GM21619 (cell line): ENCODE measurements around the gene CUL2.
"Not testable (repeated sequence)": the region's sequence is repeated elsewhere in the genome, so short reads cannot be mapped to it uniquely, and the experiment has no call there.

Source experiments
- ATAC-seq: cut with Tn5 transposase; IDR thresholded peaks from one replicate; pipeline ENCODE4 v1.9.1; 2021; ENCODE audit not compliant: unreplicated experiment

CUL2 gene

DNA sequence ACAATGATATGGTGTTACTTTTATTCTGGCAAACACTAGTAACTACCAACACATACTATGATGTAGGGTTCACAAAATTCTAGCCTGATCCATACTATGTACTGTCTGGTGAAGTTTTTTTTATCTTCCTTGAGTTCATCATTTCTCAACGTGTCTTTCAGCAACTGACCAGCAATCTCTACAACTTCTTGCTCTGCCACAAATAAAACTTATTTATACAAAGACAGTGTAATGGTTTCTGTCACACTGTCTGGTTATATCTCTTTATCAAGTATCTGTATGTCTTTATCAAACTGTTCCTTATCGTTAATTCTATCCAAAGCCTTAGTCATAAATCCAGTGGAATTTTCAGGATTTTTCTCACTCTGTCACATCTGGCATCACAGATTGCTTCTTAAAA, 69.7 kb downstream of the CUL2 start:
- ATAC-seq = no peak

DNA sequence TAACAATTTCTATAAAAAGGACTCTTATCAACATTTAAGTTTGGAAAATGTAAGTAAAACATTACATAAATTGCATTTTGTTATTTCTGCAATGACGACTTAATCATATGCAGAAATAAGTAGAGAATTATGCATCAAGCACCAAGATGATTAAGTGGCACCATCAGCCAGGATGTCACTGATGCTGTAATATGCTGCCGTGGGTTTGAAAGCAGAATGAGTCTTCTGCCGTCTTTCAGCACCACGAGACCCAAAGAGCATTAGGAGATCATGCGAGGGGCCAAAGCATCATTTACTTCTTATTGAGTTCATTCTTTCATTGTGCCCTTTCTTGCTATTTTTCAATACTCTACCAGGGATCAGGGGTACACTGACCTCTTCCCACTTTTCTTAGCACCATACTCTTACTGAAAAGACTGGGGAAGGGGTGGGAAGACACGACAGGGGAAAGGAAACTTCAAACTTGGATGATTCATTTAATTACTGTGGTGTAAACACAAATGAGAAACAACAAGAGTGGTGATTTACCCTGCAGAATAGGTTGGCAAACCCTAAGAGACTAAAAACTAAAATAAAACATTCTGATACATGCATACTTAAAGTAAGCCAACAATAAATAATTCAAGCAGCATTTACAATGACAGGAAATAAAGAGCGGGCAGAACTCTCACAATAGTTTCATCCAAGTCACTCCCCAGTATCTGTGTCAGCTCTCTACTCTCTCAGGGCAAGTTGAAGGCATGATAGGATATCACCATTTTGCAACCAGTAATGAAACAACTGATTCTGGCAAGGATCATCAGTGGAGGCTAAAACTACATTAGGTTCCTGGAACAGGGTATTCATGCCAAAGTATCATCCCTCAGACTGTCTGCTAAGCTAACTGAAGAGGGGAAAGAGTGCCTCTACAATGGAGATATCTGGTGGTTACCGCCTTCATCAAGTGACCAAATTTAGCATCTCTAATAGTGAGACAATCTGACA, 70.8 kb downstream of the CUL2 start:
- no peak for ATAC-seq

DNA sequence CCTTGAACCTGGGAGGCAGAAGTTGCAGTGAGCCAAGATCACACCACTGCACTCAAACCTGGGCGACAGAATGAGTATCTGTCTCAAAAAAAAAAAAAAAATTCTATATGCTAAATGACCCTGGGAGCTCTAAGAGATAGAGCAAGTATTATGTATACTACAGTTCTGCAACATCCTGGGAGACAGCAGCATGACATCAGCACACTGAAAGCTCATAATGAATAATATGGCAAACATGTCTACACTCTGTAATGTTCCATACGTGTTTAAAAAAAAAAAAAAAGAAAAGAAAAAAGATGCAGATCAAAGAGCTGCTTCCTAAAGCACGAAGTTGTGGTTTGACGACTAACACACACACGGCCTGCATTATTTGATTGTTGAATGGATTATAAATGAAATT, 72.5 kb downstream of the CUL2 start:
- ATAC-seq = no peak

DNA sequence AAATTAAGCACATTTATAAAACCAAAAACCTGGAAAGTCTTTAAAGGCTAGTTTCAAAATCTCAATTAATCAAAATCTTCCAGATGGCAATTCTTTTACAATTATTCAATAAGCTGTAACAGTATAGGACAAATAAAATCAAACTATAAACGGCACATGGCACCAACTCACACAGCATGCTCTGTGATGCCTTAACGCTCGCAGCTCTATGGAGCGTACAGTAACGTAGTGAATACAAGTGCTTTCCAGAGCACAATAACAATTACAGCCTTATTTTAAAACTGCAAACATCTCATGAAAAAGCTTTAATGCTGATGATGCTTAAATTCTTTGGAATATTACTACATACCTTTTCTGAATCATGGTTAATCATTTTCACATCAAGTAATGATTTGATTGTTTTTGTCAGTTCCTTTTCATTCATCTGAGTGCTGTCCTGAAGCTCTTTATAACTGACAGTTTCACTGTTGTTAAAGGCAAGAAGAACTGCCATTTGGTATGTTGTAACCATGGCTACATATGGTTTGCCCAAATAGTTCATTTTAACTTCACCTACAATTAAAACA, 74.2 kb downstream of the CUL2 start:
- ATAC-seq = no peak

DNA sequence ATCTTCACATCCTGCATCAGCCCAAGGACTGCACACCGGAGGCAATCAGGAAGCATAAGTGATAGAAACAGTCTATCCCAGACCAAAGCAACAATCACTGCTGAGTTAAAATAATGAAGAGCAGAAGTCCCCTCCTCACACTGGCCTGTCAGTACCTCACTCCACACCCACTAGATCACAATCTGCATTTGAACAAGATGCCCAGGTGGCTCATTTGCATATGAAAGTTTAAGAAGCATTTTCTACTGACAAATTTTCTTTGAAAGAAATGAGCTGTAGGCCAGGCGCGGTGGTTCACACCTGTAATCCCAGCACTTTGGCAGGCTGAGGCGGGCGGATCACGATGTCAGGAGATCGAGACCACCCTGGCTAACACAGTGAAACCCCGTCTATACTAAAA, 77.4 kb downstream of the CUL2 start:
- no peak for ATAC-seq

DNA sequence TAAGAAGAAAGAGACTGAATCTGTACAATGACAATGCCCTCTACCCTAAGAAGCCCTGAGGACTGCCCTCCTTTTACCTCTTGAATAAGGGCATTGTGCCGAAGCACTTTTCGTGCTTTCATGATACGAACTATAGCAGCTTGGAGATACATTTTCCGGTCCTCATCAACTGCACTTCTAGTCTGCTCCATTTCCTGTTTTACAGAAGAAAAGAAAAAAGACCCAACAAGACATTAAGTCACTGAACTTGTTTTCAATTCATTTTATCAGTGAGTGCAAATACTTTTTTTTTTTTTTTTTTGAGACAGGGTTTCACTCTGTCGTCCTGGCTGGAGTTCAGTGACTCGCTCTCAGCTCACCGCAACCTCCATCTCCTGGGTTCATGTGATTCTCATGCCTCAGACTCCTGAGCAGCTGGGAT, 78.4 kb downstream of the CUL2 start:
- no peak for ATAC-seq

DNA sequence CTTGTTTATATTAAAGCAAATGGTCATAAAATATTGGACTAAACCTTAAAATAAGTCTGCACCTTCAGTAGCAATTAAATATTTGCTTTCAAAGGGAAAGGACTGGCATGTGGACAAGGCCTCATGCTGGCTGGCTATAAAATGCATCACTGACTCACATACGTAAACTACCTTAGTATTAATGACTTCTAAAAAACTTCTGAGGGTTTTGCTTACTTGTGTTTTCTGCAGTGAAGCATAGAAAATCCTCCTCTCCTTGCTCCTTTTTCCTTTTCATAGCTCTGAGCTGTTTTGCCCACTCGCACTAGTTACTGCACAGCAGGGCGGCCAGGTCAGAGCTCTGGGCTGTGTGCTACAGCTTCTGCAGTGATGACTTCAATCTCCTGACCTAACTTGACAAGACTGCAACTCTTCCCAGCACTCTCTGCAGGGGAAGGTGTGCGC, 82.3 kb downstream of the CUL2 start:
- ATAC-seq = no peak

DNA sequence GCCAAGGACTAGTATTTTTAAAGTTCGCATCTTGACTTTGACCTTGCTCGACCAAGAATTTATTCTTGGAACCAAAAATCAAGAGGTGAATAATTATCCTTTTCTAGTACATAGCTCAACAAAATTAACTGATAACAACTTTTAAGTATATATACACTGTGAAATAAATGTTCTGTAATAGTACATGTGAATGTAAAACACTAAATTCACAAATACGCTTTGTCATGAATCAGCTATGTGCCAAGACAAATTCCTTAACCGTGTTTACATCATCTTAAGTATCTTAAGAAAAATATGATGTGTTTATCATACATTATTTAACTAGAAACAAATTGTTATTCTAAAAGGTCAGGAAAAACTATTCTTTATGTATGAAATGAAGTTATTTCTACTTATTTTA, 83.3 kb downstream of the CUL2 start:
- no peak for ATAC-seq

DNA sequence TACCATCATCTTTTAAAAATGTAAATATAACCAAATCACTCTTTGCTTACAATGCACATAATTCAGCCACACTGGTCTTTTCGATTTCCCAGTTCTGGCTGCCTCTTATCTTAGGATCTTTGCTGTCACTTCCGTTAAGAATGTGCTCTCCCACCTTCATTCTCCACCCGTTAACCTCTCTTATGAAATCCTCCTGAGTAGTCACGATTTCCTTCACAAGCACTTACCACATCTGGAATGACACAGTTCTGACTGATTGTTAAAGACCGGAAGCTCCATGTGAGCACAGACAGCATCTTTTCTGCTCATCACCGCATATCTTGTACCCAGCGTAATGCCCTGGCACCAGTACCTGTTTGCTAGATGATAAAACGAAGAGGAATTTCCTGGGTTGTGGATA, 84.3 kb downstream of the CUL2 start:
- ATAC-seq = no peak

DNA sequence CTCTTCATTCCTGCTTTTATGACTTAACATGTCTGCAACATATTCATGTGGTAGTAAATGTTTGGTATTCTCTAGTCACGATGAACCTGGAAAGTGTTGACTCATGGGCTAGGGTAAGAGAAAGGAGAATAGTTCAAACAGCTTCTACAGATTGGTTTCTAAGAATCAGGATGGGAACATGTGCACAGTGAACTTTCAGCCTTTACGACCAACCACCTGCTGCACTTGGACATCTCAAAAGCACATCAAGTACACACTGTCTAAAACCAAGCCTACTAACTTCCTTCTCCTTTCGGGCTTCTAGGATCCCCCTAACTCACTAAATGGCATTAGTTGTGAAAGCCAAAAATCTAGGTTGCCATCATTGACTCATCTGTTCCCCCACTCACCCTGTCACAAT, 85.5 kb downstream of the CUL2 start:
- ATAC-seq = no peak

DNA sequence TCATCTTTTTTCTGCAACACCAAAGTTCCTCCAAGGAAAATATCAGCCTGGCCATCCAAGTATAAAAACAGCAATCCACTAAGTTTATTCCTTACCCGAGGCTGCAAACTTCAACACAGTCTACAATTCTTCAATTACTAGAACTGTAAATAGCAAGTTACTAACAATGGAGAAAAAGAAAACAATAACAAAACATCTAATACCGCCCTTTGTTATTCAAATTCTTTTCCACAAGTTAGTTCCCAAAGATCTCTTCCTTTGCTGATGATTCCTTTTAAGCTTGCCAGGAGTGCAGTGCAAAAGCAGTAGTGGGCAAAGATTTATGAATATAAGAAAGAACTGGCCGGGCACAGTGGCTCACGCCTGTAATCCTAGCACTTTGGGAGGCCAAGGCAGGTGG, 86.2 kb downstream of the CUL2 start:
- ATAC-seq = no peak

DNA sequence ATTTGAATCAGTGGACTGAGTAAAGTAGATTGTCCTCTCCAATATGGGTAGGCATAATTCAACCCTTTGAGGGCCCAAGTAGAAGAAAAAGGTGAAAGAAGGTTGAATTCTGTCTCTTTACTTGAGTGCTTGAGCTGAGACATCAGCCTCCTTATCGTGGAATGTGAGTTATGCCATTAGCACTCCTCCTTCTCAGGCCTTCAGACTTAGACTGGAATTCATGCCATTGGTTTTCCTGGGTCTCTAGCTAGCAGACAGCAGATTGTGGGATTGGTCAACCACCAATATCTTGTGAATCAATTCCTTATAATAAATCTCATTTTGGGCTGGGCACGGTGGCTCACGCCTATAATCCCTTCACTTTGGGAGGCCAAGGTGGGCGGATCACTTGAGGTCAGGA, 89.2 kb downstream of the CUL2 start:
- no peak for ATAC-seq

DNA sequence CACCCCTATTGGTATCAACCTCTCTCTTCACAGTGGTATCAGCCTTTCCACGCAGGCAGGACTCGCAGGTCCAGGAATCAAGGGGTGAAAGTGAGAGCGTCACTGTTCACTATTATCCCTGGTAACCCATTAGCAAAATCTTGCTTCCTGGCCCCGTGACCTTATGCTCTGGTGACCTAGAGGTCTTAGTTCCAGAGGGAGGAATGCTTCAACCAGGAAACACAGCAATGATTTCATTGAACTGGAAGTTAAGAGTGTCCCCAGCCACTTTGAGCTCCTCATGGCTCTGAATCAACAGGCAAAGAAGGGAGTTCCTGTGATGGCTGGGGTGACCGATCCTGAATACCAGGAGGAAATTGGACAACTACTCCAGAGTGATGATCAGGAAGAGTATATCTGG, 90.6 kb downstream of the CUL2 start:
- no peak for ATAC-seq

DNA sequence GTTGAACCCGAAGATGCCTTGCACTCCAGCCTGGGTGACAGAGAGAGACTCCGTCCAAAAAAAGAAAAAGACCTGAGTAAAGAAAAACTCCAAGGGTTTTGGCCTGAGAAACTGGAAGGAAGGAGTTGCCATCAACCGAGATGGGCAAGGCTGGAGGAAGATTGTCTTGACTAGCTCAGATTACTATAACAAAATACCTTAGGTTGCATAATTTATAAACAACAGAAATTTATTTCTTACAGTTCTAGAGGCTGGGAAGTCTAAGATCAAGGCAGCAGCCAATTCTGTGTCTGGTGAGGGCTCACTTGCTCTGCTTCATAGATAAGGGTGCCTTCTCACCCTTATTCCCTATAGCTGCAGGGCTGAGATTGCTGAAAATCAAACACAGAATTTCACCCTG, 91.2 kb downstream of the CUL2 start:
- ATAC-seq = no peak

DNA sequence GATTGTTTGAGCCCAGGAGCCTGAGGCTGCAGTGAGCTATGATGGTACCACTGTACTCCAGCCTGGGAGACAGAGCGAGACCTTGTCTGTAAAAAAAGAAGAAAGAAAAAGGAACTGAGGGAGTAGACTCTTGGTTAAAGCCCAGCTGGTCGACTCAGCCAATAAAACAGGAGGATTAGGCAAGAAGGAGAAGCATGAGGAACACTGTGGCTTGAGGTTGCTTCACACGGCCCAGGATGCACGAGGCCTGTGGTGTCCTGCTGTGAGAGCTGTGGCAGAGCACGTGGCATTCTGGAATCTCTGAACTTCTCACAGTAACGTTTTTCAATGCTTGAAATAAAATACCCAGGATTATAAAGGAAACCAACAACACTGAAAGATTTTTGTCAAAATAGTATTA, 93.3 kb downstream of the CUL2 start:
- ATAC-seq = no peak

DNA sequence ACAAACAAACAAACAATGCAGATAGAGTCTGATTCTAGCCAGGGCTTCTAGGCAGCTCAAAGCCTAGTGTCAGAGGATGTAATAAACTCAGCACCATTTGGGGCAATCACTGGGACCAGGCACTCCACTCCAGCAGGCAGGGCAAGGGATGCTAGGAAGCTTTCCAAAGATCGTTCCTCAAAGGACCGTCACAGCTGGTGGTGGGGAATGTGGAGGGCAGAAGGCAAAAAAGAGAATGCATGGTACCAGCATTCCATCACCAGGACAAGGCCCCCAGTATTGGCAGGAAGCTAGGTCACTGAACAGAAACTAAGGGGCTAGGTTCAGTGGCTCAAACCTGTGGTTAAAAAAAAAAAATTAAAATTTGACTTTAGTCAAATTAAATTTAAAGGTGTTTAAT, 94.2 kb downstream of the CUL2 start:
- ATAC-seq = no peak

DNA sequence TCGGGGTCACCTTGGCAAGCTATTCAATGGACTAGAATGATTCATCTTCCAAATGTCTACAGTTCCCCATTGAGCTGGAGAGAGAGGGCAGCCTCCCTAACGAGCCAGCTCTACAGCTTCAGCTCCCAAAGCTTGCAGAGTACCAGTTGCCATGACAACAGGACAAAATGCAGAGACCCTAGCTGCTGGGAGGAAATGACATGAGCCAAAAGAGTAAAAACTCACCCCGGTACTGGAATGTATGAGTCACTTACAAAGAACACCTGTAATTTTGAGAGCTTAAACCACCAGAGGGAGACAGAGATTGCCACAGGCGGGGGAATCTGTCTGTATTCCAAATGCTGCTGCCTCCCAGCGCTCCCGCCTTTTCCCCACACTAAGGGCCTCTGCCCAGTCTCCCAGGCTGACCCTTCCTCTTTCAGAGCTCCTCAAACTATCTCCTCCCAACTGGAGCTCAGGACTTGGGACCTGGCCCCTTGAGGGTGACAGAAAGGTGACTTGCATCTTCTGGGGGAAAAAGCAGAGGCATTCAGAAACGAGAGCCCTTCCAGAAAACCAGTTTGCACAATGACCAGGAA, 95.5 kb downstream of the CUL2 start:
- peak; percentile 92 for ATAC-seq

DNA sequence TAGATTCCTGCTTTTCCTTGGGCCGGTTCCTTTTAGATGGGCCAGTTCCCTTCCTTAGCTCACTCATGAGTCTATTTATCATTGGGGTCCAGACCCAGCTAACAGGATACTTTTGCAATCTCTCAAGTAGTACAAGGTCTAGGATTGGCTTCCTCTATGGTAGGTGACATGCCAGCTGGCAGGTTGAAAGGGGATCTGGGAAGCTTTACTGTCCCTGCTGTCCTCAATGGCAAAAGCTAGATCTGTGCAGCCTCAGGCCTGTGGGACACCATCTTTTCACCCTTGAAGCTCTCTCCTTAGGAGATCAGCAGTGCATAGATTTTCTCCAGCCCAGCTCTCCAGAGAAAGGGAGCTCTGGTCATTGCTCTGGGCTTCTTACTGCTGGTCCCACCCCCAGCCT, 96.4 kb downstream of the CUL2 start:
- ATAC-seq = no peak

DNA sequence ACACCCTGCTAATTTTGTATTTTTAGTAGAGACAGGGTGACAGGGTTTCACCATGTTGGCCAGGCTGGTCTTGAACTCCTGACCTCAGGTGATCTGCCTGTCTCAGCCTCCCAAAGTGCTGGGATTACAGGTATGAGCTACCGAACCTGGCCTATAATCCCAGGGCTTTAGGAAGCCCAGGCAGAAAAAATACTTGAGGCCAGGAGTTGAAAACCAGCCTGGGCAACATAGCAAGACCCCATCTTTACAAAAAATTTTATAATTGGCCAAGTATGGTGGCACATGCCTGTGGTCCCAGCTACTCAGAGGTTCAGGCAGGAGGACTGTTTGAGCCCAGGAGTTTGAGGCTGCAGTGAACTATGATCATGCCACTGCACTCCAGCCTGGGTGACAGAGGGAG, 99.0 kb downstream of the CUL2 start:
- not testable (repeated sequence) for ATAC-seq

DNA sequence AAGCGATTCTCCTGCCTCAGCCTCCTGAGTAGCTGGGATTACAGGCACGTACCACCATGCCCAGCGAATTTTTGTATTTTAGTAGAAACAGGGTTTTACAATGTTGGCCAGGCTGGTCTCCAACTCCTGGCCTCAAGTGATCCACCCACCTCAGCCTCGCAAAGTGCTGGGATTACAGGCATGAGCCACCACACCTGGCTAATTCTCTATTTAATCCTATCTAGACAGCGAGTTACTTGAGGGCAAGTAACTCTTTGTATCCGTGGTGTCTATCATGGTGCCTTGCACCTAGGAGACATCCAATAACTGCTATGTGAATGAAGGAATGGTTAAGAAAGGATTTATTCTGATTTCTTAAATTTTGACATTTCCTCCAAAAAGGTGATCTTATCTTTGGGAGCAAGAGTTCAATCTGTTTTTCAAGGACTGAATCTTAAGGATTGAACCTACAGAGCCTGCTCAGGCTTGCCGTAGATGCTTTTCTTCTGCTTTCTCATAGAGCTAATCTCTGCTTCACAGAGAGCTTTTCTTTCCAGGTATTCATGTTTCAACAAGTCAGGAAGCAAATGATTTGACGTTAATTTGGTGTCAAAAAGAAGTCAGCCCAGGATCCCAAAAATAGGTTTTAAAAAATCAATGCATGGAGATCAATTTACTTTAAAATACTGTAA, 101.6 kb downstream of the CUL2 start:
- ATAC-seq = no peak

DNA sequence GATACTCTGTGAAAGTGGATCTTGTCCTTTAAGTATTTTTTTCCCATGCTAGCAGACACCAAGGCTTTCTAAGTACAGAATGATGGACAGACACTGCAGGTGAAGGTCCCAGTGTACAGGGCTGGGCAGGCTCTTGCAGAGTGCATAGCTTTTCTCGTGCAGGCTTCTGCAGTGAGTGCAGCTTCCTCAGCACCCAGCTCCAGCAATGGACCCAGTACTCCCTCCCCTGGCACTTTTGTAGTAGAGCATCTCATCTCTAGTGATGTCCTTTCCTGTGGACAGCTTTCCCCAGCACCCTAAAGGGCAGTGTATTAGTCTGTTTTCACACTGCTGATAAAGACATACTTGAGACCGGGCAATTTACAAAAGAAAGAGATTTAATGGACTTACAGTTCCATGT, 104.3 kb downstream of the CUL2 start:
- no peak for ATAC-seq

DNA sequence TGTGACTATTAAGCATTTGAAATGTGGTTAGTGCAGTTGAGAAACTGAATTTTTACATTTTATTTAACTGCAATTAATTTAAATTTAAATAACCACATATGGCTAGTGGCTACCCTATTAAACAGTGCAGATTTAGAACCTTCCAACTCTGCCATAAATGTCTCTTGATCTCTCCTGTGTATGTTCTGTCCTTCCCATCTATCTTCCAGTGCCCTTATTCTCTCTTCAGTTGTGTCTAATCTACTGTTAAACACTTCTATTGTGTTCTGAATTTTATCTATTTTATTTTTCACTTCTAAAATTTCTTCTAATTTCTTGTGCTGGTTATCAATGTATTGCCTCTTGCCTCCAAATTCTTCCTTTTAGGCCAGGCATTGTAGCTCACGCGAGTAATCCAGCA, 105.0 kb downstream of the CUL2 start:
- no peak for ATAC-seq
